PC-3 (cell line): ENCODE measurements around the gene SKAP1.

Source experiments
- CTCF ChIP-seq: fragments of 300-600 bp; sonication (generic); conservative IDR thresholded peaks from 2 replicates; pipeline ENCODE4 v1.5.1; 2017; ENCODE audit warnings: antibody characterized with exemption, low read depth, mild to moderate bottlenecking, low read length
- EZH2 ChIP-seq: fragments of 300-600 bp; sonication (generic); IDR thresholded peaks from one replicate; pipeline ENCODE4 v1.6.1; 2017; ENCODE audit warnings: antibody characterized with exemption, mild to moderate bottlenecking, low read length; ENCODE audit not compliant: unreplicated experiment

DNA sequence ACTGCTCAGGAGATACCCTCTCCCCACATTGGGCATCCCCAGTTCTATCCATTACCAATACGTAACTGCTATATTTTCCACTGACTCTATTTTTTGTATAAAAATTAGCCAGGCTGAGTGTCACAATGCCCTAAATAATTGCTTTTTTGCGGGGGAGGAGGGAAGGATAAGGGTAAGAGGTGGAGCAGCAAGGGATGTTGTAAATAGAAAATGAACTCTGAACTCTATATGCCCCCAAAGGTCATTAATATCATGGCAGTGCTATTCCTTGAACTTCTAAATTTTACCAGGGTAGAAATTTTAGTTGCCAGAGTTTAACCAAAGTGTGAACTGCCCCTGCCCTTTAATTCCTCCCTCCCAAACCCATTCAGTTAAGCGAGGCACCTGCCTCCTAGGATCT, 118.7 kb downstream of the SKAP1 start:
- TF ChIP-seq CTCF (no peak), EZH2 (no peak)
